ENCODE measurements around the gene EXT2.

EXT2 gene

GRCh38 chr11:44095506-44096359, at the start of gene EXT2:
Gene EXT2 (plus strand): TSS chr11:44095678. CDS start chr11:44107713, 12,035 bp downstream.
- in situ Hi-C loops (cut with HindIII; ENCODE audit: low sequenced_read_pairs): no loop called here

GRCh38 chr11:44046182-44046581, 49.3 kb upstream of the EXT2 start:
- in situ Hi-C loops (cut with HindIII; ENCODE audit: low sequenced_read_pairs): no loop called here

GRCh38 chr11:44047298-44047697, 48.2 kb upstream of the EXT2 start:
- in situ Hi-C loops (cut with HindIII; ENCODE audit: low sequenced_read_pairs): no loop called here

GRCh38 chr11:44047931-44048431, 47.5 kb upstream of the EXT2 start, which contains the start of gene ACCSL:
Gene ACCSL (plus strand): TSS chr11:44047981. CDS start chr11:44048037, 56 bp downstream.
- in situ Hi-C loops (cut with HindIII; ENCODE audit: low sequenced_read_pairs): no loop called here

- in situ Hi-C loops (cut with HindIII; ENCODE audit: low sequenced_read_pairs): no loop called here
Observed at GRCh38 chr11:44049832-44050231, 45.6 kb upstream of the EXT2 start.

- in situ Hi-C loops (cut with HindIII; ENCODE audit: low sequenced_read_pairs): no loop called here
Observed at GRCh38 chr11:44051171-44051570, 44.3 kb upstream of the EXT2 start.

- in situ Hi-C loops (cut with HindIII; ENCODE audit: low sequenced_read_pairs): no loop called here
Observed at GRCh38 chr11:44057340-44057739, 38.1 kb upstream of the EXT2 start.

GRCh38 chr11:44058275-44058674, 37.2 kb upstream of the EXT2 start:
- in situ Hi-C loops (cut with HindIII; ENCODE audit: low sequenced_read_pairs): no loop called here

- in situ Hi-C loops (cut with HindIII; ENCODE audit: low sequenced_read_pairs): no loop called here
Observed at GRCh38 chr11:44065161-44065661, 30.3 kb upstream of the EXT2 start.

- in situ Hi-C loops (cut with HindIII; ENCODE audit: low sequenced_read_pairs): no loop called here
Observed at GRCh38 chr11:44065841-44066731, 29.4 kb upstream of the EXT2 start, which contains the start of gene ACCS. Gene ACCS (plus strand): TSS chr11:44066270. CDS start chr11:44067628, 1,358 bp downstream.

- in situ Hi-C loops (cut with HindIII; ENCODE audit: low sequenced_read_pairs): no loop called here
Observed at GRCh38 chr11:44066732-44067141, 28.7 kb upstream of the EXT2 start.

- in situ Hi-C loops (cut with HindIII; ENCODE audit: low sequenced_read_pairs): no loop called here
Observed at GRCh38 chr11:44067266-44067665, 28.2 kb upstream of the EXT2 start.

- in situ Hi-C loops (cut with HindIII; ENCODE audit: low sequenced_read_pairs): no loop called here
Observed at GRCh38 chr11:44068180-44068579, 27.3 kb upstream of the EXT2 start.

GRCh38 chr11:44071157-44071556, 24.3 kb upstream of the EXT2 start:
- in situ Hi-C loops (cut with HindIII; ENCODE audit: low sequenced_read_pairs): no loop called here

GRCh38 chr11:44072757-44073658, 22.5 kb upstream of the EXT2 start:
- in situ Hi-C loops (cut with HindIII; ENCODE audit: low sequenced_read_pairs): no loop called here

- in situ Hi-C loops (cut with HindIII; ENCODE audit: low sequenced_read_pairs): no loop called here
Observed at GRCh38 chr11:44078794-44079193, 16.7 kb upstream of the EXT2 start.

- in situ Hi-C loops (cut with HindIII; ENCODE audit: low sequenced_read_pairs): no loop called here
Observed at GRCh38 chr11:44079376-44079775, 16.1 kb upstream of the EXT2 start.

GRCh38 chr11:44080951-44081350, 14.5 kb upstream of the EXT2 start:
- in situ Hi-C loops (cut with HindIII; ENCODE audit: low sequenced_read_pairs): no loop called here

- in situ Hi-C loops (cut with HindIII; ENCODE audit: low sequenced_read_pairs): no loop called here
Observed at GRCh38 chr11:44082645-44083044, 12.8 kb upstream of the EXT2 start.

- in situ Hi-C loops (cut with HindIII; ENCODE audit: low sequenced_read_pairs): no loop called here
Observed at GRCh38 chr11:44083433-44083832, 12.0 kb upstream of the EXT2 start.

Measured in endothelial cell of hepatic sinusoid (primary cell).